NT2/D1 (cell line): ENCODE measurements around the gene PARP14.

ENCODE experiments used
- SUZ12 ChIP-seq: IDR thresholded peaks from 2 replicates; pipeline ENCODE4 v1.6.1; 2011; ENCODE audit not compliant: insufficient read length, insufficient read depth; ENCODE audit errors: extremely low read depth
- YY1 ChIP-seq: IDR thresholded peaks from 2 replicates; pipeline ENCODE4 v1.6.1; 2011; ENCODE audit not compliant: insufficient read length, insufficient read depth
- ZNF274 ChIP-seq: IDR thresholded peaks from 2 replicates; pipeline ENCODE4 v1.6.1; 2011; ENCODE audit warnings: mild to moderate bottlenecking, low read depth, low read length

- no peak for TF ChIP-seq YY1
- no peak for TF ChIP-seq ZNF274
- TF ChIP-seq SUZ12, result no peak
These were observed 36.0 kb downstream of the PARP14 start for GRCh38 chr3:122716667-122717066.
